Left ventricle myocardium inferior (tissue), 1 donor: ENCODE data around the gene ASTN1. TPM values are rescaled to one million over a fixed set of nuclear protein-coding genes. Genes with fewer than 3 reads are reported as not detected.
"Not testable (repeated sequence)": the region's sequence is repeated elsewhere in the genome, so short reads cannot be mapped to it uniquely, and the experiment has no call there.

Experiments
- DNase-seq: peaks from one replicate; pipeline ENCODE4 v3.0.0-alpha.2; 2020
- H3K27ac ChIP-seq: fragments of 200-600 bp; replicated peaks from 2 replicates; pipeline ENCODE4 v1.8.0; 2021
- H3K27me3 ChIP-seq: fragments of 200-600 bp; 2 replicates; pipeline ENCODE4 v1.8.0; 2021; ENCODE audit warnings: low read depth
- H3K36me3 ChIP-seq: fragments of 200-600 bp; 2 replicates; pipeline ENCODE4 v1.8.0; 2021
- H3K4me1 ChIP-seq: fragments of 200-600 bp; 2 replicates; pipeline ENCODE4 v1.8.0; 2021
- H3K4me3 ChIP-seq: fragments of 200-600 bp; 2 replicates; pipeline ENCODE4 v1.8.0; 2021; ENCODE audit warnings: mild to moderate bottlenecking, moderate library complexity
- H3K9me3 ChIP-seq: fragments of 200-600 bp; replicated peaks from 2 replicates; pipeline ENCODE4 v1.8.0; 2021
- CTCF ChIP-seq: fragments of 200-600 bp; IDR thresholded peaks from 2 replicates; pipeline ENCODE4 v1.8.0; 2021; ENCODE audit warnings: antibody characterized with exemption, mild to moderate bottlenecking, borderline replicate concordance
- intact Hi-C: fragments of 100-400 bp; cut with micrococcal nuclease; formaldehyde crosslinking; loops from one replicate; pipeline ENCODE4 v1.11.0; 2022
- total RNA-seq: library from RNA; stranded (reverse); fragmentation: NEBNext Ultra II Directional; extraction: Animal tissue kit (Norgen Biotek cat#: 25700); gene quantifications from one replicate; pipeline ENCODE4 v1.2.1, GENCODE V29; 2021
- donor health status: DM: no; HTN: yes; CAD: no; lungs with severe emphysema.

The ASTN1 gene
- total RNA-seq, 1 donor from 2014 or later = 0.33 TPM

GRCh38 chr1:177077006-177077405, 87.5 kb downstream of the ASTN1 start:
- no peaks in the 10 kb centered on the region for H3K36me3 ChIP-seq
- TF ChIP-seq CTCF = no peak
- H3K27me3 ChIP-seq = peaks cover 5% of the 10 kb centered on the region
- no peak for DNase-seq
- no peaks in the 10 kb centered on the region for H3K9me3 ChIP-seq
- H3K27ac ChIP-seq = no peak overlapping the region
- no peaks in the 10 kb centered on the region for H3K4me1 ChIP-seq
- intact Hi-C loops = no loop called here
- H3K4me3 ChIP-seq = no peak overlapping the region

GRCh38 chr1:177074811-177075210, 89.7 kb downstream of the ASTN1 start:
- H3K9me3 ChIP-seq, H3K27ac ChIP-seq, intact Hi-C loops, H3K4me3 ChIP-seq, H3K36me3 ChIP-seq, H3K4me1 ChIP-seq, DNase-seq, H3K27me3 ChIP-seq: not testable (repeated sequence)

- Histone ChIP-seq H3K36me3 (no peaks in the 10 kb centered on the region), H3K4me1 (peaks cover 4% of the 10 kb centered on the region), H3K9me3 (no peaks in the 10 kb centered on the region), H3K27ac (no peak overlapping the region), H3K4me3 (no peak overlapping the region), H3K27me3 (no peaks in the 10 kb centered on the region)
- intact Hi-C loops = no loop called here
- TF ChIP-seq CTCF = no peak
- DNase-seq = no peak
These were observed 95.0 kb downstream of the ASTN1 start for GRCh38 chr1:177069490-177069889.

- no peak for DNase-seq
- H3K4me3 ChIP-seq = no peak overlapping the region
- H3K9me3 ChIP-seq = no peaks in the 10 kb centered on the region
- H3K27me3 ChIP-seq = peaks cover 5% of the 10 kb centered on the region
- peaks cover 4% of the 10 kb centered on the region for H3K4me1 ChIP-seq
- TF ChIP-seq CTCF = no peak
- intact Hi-C loops = no loop called here
- no peaks in the 10 kb centered on the region for H3K36me3 ChIP-seq
- no peak overlapping the region for H3K27ac ChIP-seq
These were observed 96.6 kb downstream of the ASTN1 start for GRCh38 chr1:177067752-177068410.

- Histone ChIP-seq H3K36me3 (no peaks in the 10 kb centered on the region), H3K4me1 (peaks cover 4% of the 10 kb centered on the region), H3K9me3 (no peaks in the 10 kb centered on the region), H3K4me3 (no peak overlapping the region), H3K27ac (no peak overlapping the region), H3K27me3 (peaks cover 5% of the 10 kb centered on the region)
- no peak for DNase-seq
- intact Hi-C loops = no loop called here
- TF ChIP-seq CTCF = no peak
These were observed 99.1 kb downstream of the ASTN1 start for GRCh38 chr1:177065430-177065829.

GRCh38 chr1:177063648-177064047, 100.9 kb downstream of the ASTN1 start:
- Histone ChIP-seq H3K27me3 (peaks cover 5% of the 10 kb centered on the region), H3K9me3 (no peaks in the 10 kb centered on the region), H3K4me3 (no peak overlapping the region), H3K36me3 (no peaks in the 10 kb centered on the region), H3K4me1 (peaks cover 4% of the 10 kb centered on the region), H3K27ac (no peak overlapping the region)
- no peak for TF ChIP-seq CTCF
- DNase-seq = no peak
- intact Hi-C loops = no loop called here
